Measurements from ENCODE around the gene NFIB. TPM values are rescaled to one million over a fixed set of nuclear protein-coding genes. Genes with fewer than 3 reads are reported as not detected.

The NFIB gene
- total RNA-seq, 2 donors from 2014 or later: 47.0 to 65.9 TPM

DNA sequence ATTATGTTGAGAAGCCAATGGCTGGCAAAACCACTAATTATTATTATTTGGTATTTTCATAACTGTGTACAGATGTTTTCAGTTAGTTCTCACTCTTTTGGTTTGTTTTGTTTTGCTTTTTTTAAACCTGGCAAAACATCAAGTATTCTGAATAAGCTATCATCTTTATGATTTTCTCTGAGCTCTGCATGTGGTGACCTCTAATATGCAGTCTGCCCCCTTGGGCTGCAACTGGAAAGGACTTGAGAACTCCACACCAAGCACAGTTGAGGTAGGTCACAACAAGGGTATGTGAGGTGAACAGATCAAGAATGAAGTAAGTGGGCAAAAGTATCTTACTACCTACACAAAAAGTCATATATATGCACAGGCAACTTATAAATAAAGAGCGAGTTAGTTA is 202.2 kb downstream of the NFIB start:
- intact Hi-C loops (cut with DNase I): no loop called here
- DNase-seq (no peak), ATAC-seq (no peak)
- WGBS, 2 donors: 92 to 98% methylated on average over 1 of the region's 1 CpG
- Histone ChIP-seq H3K27ac (no peak overlapping the region), H3K27me3 (no peaks in the 10 kb centered on the region), H3K4me3 (no peak overlapping the region), H3K36me3 (replicated peaks in 1 of 2; ENCODE audit: insufficient read depth in 1 of 2, low read depth in 2 of 2) (peaks cover 6 to 11% of the 10 kb centered on the region in 2 donors), H3K9me3 (no peaks in the 10 kb centered on the region), H3K4me1 (peaks cover 10% of the 10 kb centered on the region)
- TF ChIP-seq POLR2A (IDR thresholded peaks at IDR 0.05) (no peak), CTCF (IDR thresholded peaks at IDR 0.05) (no peak)

DNA sequence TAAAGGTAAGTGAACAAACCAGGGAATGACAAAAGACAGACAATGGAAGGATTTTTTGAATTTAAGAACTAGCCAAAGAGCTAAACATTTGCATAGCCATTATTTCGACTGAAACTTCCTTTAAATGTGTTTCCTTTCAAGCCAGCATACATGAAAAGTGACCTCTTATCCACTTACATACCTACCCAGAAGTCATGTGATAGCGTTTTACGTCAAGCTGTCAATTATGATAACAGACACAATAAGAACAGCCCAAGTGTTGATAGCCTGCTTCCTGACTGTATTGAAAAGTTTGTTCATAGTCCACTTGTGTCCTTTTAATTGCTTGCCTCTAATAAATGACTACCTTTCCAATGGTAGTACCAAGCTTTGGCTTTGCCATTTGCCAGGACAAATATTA is 206.0 kb downstream of the NFIB start:
- Histone ChIP-seq H3K27ac (peak overlapping the region in 2 of 4 donors; percentile 49 to 84), H3K9me3 (no peaks in the 10 kb centered on the region), H3K4me3 (no peak overlapping the region), H3K36me3 (replicated peaks in 1 of 2; ENCODE audit: insufficient read depth in 1 of 2, low read depth in 2 of 2) (peaks cover 0 to 5% of the 10 kb centered on the region in 2 donors), H3K27me3 (no peaks in the 10 kb centered on the region), H3K4me1 (peaks cover 17% of the 10 kb centered on the region)
- TF ChIP-seq POLR2A (IDR thresholded peaks at IDR 0.05): peak in 1 of 3 donors; percentile 34
- TF ChIP-seq CTCF (IDR thresholded peaks at IDR 0.05): no peak
- peak in 1 of 4 donors; percentile 30 for DNase-seq
- intact Hi-C loops (cut with DNase I): no loop called here
- ATAC-seq: peak; percentile 95
- WGBS, 2 donors: 36 to 47% methylated on average over 3 of the region's 3 CpGs

- Histone ChIP-seq H3K36me3 (replicated peaks in 1 of 2; ENCODE audit: insufficient read depth in 1 of 2, low read depth in 2 of 2) (peaks cover 0 to under 1% of the 10 kb centered on the region in 2 donors), H3K27ac (peak overlapping the region in 2 of 4 donors; percentile 49 to 84), H3K4me3 (no peak overlapping the region), H3K27me3 (no peaks in the 10 kb centered on the region), H3K4me1 (peaks cover 17% of the 10 kb centered on the region), H3K9me3 (no peaks in the 10 kb centered on the region)
- no peak for DNase-seq
- TF ChIP-seq POLR2A (IDR thresholded peaks at IDR 0.05): no peak
- TF ChIP-seq CTCF (IDR thresholded peaks at IDR 0.05): no peak
- intact Hi-C loops (cut with DNase I): no loop called here
- no peak for ATAC-seq
Observed at GRCh38 chr9:14107495-14107894, 206.4 kb downstream of the NFIB start.

DNA sequence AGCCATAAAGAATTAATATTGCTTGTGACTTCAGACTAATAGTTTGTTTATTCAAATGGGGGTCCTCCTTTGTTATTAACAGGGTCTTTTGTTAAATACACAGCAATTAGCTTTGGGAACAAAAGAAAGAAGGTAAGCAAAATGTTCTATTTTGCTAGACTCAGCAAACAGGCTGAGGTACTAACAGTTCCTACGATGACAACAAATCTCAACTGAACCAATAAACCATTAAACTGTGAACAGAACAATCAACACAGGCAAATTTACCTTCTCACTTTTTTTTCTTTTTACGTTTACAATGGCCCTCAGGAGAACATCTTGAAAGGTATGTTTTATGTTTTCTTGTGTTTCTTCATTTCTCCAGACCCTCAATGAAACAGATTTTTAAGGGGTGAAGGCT is 207.2 kb downstream of the NFIB start:
- no peaks in the 10 kb centered on the region for H3K9me3 ChIP-seq
- intact Hi-C loops (cut with DNase I): no loop called here
- TF ChIP-seq CTCF (IDR thresholded peaks at IDR 0.05): no peak
- TF ChIP-seq POLR2A (IDR thresholded peaks at IDR 0.05): no peak
- DNase-seq: no peak
- H3K27me3 ChIP-seq: no peaks in the 10 kb centered on the region
- no peak for ATAC-seq
- peaks cover 17% of the 10 kb centered on the region for H3K4me1 ChIP-seq
- H3K27ac ChIP-seq: no peak overlapping the region
- H3K4me3 ChIP-seq: no peak overlapping the region
- WGBS, 2 donors: 53 to 58% methylated on average over 2 of the region's 2 CpGs
- H3K36me3 ChIP-seq (replicated peaks in 1 of 2; ENCODE audit: insufficient read depth in 1 of 2, low read depth in 2 of 2): no peaks in the 10 kb centered on the region

GRCh38 chr9:14104496-14104895 is 209.4 kb downstream of the NFIB start:
- H3K4me3 ChIP-seq: no peak overlapping the region
- H3K9me3 ChIP-seq: no peaks in the 10 kb centered on the region
- DNase-seq (no peak), ATAC-seq (no peak)
- H3K27me3 ChIP-seq: no peaks in the 10 kb centered on the region
- intact Hi-C loops (cut with DNase I): no loop called here
- H3K27ac ChIP-seq: no peak overlapping the region
- H3K4me1 ChIP-seq: peaks cover 17% of the 10 kb centered on the region
- WGBS, 2 donors: 87 to 90% methylated on average over 3 of the region's 3 CpGs
- H3K36me3 ChIP-seq (replicated peaks in 1 of 2; ENCODE audit: insufficient read depth in 1 of 2, low read depth in 2 of 2): no peaks in the 10 kb centered on the region
- TF ChIP-seq CTCF (IDR thresholded peaks at IDR 0.05): no peak
- no peak for TF ChIP-seq POLR2A (IDR thresholded peaks at IDR 0.05)

Data from body of pancreas (tissue), 4 donors.